ENCODE data around the gene MS4A10. TPM values are rescaled to one million over a fixed set of nuclear protein-coding genes. Genes with fewer than 3 reads are reported as not detected.

MS4A10 gene
- total and polyA plus RNA-seq, 2 experiments from 2014 or later, result not detected

DNA sequence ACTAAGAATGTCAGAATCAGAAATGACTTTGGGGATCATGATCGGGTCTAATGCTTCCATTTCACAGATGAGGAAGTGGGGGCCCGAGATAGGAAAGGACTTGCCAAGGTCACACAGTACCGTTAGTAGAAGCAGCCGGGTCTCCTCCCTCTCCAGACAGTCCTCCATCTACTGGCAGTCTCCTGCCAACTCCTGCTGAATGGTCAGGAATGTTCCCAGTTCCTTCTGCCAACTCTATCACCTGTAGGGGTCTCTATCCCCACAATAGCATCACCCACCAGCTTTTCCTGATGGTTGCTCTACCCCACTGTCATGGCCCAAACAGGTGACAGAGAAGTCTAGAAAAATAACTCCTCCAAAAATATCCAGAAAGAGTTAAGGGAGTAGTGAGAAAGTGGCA is 32.9 kb downstream of the MS4A10 start:
- ATAC-seq (no peak), DNase-seq (ENCODE audit: low spot score) (no peak)
- Histone ChIP-seq H3K4me1 (ENCODE audit: insufficient read depth) (no peaks in the 10 kb centered on the region), H3K4me2 (no peak overlapping the region), H4K20me1 (replicated peaks; ENCODE audit: insufficient read depth) (no peaks in the 10 kb centered on the region), H3K27ac (ENCODE audit: low read depth) (no peak overlapping the region), H3K79me2 (replicated peaks; ENCODE audit: insufficient read depth) (no peaks in the 10 kb centered on the region), H3K36me3 (ENCODE audit: insufficient read depth) (no peaks in the 10 kb centered on the region), H2AFZ (no peak overlapping the region), H3K27me3 (ENCODE audit: insufficient read depth) (no peaks in the 10 kb centered on the region), H3K4me3 (no peak overlapping the region), H3F3A (replicated peaks; ENCODE audit: low read depth) (no peaks in the 10 kb centered on the region), H3K9me2 (ENCODE audit: insufficient read depth) (no peaks in the 10 kb centered on the region)
- Mint-ChIP-seq H3K4me3 (no peak overlapping the region), H3K27ac (no peak overlapping the region), H3K36me3 (ENCODE audit: low read depth) (peaks cover 12% of the 10 kb centered on the region; the same call in 2 of the 3 replicates), H3K27me3 (ENCODE audit: insufficient read depth, low read depth, poor library complexity) (peaks cover 8% of the 10 kb centered on the region), H3K9me3 (peaks cover 34% of the 10 kb centered on the region), H3K4me1 (no peaks in the 10 kb centered on the region)
- TF ChIP-seq POLR2AphosphoS5 (IDR thresholded peaks at IDR 0.05; ENCODE audit: low read depth) (no peak), JUNB (IDR thresholded peaks at IDR 0.05; ENCODE audit: unreplicated experiment) (no peak), CREB1 (CRISPR knock-in tag; IDR thresholded peaks at IDR 0.05; ENCODE audit: low read depth) (no peak), NANOG (IDR thresholded peaks at IDR 0.05; ENCODE audit: borderline replicate concordance) (no peak), EZH2 (IDR thresholded peaks at IDR 0.05; ENCODE audit: low read depth, unreplicated experiment) (no peak), ZNF331 (CRISPR knock-in tag; IDR thresholded peaks at IDR 0.05; ENCODE audit: low read depth) (no peak)
- TF ChIP-seq, protein P1, sequence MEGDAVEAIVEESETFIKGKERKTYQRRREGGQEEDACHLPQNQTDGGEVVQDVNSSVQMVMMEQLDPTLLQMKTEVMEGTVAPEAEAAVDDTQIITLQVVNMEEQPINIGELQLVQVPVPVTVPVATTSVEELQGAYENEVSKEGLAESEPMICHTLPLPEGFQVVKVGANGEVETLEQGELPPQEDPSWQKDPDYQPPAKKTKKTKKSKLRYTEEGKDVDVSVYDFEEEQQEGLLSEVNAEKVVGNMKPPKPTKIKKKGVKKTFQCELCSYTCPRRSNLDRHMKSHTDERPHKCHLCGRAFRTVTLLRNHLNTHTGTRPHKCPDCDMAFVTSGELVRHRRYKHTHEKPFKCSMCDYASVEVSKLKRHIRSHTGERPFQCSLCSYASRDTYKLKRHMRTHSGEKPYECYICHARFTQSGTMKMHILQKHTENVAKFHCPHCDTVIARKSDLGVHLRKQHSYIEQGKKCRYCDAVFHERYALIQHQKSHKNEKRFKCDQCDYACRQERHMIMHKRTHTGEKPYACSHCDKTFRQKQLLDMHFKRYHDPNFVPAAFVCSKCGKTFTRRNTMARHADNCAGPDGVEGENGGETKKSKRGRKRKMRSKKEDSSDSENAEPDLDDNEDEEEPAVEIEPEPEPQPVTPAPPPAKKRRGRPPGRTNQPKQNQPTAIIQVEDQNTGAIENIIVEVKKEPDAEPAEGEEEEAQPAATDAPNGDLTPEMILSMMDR (conservative IDR thresholded peaks at IDR 0.05; ENCODE audit: low read depth in 2 of 2), result peak in 1 of 2 experiments; percentile 27; a peak in 1 of 4 replicates
- TF ChIP-seq, protein P2, sequence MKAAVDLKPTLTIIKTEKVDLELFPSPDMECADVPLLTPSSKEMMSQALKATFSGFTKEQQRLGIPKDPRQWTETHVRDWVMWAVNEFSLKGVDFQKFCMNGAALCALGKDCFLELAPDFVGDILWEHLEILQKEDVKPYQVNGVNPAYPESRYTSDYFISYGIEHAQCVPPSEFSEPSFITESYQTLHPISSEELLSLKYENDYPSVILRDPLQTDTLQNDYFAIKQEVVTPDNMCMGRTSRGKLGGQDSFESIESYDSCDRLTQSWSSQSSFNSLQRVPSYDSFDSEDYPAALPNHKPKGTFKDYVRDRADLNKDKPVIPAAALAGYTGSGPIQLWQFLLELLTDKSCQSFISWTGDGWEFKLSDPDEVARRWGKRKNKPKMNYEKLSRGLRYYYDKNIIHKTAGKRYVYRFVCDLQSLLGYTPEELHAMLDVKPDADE (IDR thresholded peaks at IDR 0.05), result no peak

DNA sequence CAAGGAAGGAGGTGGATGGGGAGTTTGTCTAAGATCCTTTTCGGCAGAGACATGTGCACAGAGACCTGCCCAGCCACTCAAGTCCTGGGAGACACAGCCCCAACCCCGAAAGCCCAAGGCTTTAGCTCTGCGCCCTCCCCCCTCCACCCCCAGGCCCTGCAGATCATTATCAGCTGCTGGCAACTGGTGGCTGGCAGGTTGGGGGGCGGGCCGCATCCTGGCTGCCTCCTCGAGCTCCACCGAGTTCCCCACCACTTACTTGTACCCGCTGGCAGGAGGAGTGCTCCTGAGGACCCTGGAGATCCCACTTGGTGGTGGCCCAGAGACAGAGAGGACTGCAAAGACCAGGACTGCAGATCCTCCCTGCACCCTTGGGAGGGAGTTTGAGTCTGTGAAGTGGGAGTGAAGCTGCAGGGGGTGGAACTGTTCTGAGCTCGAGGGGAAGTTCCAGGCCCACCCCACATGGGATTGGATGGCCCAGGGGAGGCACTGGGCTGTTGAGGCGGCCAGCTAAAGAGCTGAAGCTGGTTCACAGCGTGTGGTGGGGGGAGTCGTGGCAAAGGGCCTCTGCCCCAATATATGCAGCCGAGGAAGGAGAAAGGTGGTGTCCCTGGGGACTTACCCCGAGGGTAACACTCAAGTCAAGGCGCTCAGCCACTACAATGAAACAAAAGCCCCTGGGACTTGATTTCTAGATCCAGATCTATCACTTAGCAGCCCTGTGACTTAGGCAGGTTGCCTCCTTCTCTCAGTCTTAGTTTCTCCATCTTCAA is 36.9 kb downstream of the MS4A10 start:
- no peak overlapping the region for H3K4me2 ChIP-seq
- H3K27me3 Mint-ChIP-seq (ENCODE audit: insufficient read depth, low read depth, poor library complexity), result peaks cover 3% of the 10 kb centered on the region
- no peak overlapping the region for H2AFZ ChIP-seq
- H3K4me1 ChIP-seq (ENCODE audit: insufficient read depth), result no peaks in the 10 kb centered on the region
- H3K4me3 ChIP-seq, result no peak overlapping the region
- H3K36me3 ChIP-seq (ENCODE audit: insufficient read depth), result no peaks in the 10 kb centered on the region
- DNase-seq (ENCODE audit: low spot score), result no peak
- H3K79me2 ChIP-seq (replicated peaks; ENCODE audit: insufficient read depth), result no peaks in the 10 kb centered on the region
- no peak overlapping the region for H3K27ac Mint-ChIP-seq
- no peaks in the 10 kb centered on the region; the same call in 2 of the 3 replicates for H3K36me3 Mint-ChIP-seq (ENCODE audit: low read depth)
- H3K4me1 Mint-ChIP-seq, result no peaks in the 10 kb centered on the region
- no peaks in the 10 kb centered on the region for H3K9me2 ChIP-seq (ENCODE audit: insufficient read depth)
- no peak overlapping the region for H3K27ac ChIP-seq (ENCODE audit: low read depth)
- ATAC-seq, result no peak
- no peaks in the 10 kb centered on the region for H3K27me3 ChIP-seq (ENCODE audit: insufficient read depth)
- H3K4me3 Mint-ChIP-seq, result no peak overlapping the region
- H3F3A ChIP-seq (replicated peaks; ENCODE audit: low read depth), result no peaks in the 10 kb centered on the region
- peaks cover 8% of the 10 kb centered on the region for H3K9me3 Mint-ChIP-seq
- H4K20me1 ChIP-seq (replicated peaks; ENCODE audit: insufficient read depth), result no peaks in the 10 kb centered on the region
- TF ChIP-seq JUNB (IDR thresholded peaks at IDR 0.05; ENCODE audit: unreplicated experiment), result no peak
- TF ChIP-seq, protein P3, sequence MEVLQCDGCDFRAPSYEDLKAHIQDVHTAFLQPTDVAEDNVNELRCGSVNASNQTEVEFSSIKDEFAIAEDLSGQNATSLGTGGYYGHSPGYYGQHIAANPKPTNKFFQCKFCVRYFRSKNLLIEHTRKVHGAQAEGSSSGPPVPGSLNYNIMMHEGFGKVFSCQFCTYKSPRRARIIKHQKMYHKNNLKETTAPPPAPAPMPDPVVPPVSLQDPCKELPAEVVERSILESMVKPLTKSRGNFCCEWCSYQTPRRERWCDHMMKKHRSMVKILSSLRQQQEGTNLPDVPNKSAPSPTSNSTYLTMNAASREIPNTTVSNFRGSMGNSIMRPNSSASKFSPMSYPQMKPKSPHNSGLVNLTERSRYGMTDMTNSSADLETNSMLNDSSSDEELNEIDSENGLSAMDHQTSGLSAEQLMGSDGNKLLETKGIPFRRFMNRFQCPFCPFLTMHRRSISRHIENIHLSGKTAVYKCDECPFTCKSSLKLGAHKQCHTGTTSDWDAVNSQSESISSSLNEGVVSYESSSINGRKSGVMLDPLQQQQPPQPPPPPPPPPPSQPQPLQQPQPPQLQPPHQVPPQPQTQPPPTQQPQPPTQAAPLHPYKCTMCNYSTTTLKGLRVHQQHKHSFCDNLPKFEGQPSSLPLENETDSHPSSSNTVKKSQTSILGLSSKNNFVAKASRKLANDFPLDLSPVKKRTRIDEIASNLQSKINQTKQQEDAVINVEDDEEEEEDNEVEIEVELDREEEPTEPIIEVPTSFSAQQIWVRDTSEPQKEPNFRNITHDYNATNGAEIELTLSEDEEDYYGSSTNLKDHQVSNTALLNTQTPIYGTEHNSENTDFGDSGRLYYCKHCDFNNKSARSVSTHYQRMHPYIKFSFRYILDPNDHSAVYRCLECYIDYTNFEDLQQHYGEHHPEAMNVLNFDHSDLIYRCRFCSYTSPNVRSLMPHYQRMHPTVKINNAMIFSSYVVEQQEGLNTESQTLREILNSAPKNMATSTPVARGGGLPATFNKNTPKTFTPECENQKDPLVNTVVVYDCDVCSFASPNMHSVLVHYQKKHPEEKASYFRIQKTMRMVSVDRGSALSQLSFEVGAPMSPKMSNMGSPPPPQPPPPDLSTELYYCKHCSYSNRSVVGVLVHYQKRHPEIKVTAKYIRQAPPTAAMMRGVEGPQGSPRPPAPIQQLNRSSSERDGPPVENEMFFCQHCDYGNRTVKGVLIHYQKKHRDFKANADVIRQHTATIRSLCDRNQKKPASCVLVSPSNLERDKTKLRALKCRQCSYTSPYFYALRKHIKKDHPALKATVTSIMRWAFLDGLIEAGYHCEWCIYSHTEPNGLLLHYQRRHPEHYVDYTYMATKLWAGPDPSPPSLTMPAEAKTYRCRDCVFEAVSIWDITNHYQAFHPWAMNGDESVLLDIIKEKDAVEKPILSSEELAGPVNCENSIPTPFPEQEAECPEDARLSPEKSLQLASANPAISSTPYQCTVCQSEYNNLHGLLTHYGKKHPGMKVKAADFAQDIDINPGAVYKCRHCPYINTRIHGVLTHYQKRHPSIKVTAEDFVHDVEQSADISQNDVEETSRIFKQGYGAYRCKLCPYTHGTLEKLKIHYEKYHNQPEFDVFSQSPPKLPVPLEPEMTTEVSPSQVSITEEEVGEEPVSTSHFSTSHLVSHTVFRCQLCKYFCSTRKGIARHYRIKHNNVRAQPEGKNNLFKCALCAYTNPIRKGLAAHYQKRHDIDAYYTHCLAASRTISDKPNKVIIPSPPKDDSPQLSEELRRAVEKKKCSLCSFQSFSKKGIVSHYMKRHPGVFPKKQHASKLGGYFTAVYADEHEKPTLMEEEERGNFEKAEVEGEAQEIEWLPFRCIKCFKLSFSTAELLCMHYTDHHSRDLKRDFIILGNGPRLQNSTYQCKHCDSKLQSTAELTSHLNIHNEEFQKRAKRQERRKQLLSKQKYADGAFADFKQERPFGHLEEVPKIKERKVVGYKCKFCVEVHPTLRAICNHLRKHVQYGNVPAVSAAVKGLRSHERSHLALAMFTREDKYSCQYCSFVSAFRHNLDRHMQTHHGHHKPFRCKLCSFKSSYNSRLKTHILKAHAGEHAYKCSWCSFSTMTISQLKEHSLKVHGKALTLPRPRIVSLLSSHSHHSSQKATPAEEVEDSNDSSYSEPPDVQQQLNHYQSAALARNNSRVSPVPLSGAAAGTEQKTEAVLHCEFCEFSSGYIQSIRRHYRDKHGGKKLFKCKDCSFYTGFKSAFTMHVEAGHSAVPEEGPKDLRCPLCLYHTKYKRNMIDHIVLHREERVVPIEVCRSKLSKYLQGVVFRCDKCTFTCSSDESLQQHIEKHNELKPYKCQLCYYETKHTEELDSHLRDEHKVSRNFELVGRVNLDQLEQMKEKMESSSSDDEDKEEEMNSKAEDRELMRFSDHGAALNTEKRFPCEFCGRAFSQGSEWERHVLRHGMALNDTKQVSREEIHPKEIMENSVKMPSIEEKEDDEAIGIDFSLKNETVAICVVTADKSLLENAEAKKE (CRISPR knock-in tag; IDR thresholded peaks at IDR 0.05), result no peak

Data from GM23338 (cell line).